HG03135 (cell line): ENCODE measurements around the gene CD40.

Experiments used
- ATAC-seq: cut with Tn5 transposase; IDR thresholded peaks from one replicate; pipeline ENCODE4 v1.9.1; 2021; ENCODE audit warnings: mild to moderate bottlenecking, moderate library complexity; ENCODE audit not compliant: unreplicated experiment

CD40 gene

DNA sequence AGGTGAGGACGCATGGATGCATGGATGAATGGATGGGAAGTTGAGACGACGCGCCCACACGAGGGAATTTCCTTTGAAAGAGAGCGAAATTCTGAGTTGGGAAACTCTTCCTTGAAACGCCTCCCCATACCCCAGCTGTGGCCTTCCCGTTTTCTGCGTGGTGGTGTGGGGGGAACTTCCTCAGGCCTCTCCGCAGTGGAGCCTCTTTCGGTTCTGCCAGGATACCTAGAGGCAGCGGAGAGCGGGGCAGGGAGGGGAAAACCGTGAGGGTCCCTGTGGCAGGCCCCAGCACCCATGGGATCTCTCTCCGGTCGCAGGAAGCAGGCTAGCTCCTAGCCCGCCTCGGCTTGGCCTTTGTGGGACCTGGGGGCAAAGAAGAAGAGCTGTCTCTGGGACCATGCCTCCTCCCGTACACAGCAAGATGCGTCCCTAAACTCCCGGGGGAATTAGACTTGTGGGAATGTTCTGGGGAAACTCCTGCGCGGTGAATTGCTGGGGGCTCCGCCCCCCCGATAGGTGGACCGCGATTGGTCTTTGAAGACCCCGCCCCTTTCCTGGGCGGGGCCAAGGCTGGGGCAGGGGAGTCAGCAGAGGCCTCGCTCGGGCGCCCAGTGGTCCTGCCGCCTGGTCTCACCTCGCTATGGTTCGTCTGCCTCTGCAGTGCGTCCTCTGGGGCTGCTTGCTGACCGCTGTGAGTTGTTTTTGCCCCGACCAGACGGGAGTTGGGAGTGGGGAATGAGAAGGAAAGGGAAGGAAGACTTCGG lies at the start of gene CD40:
TSS of gene CD40 (plus strand) at position 611 of the 764 bp plus-strand sequence. CDS start at position 641, 30 bp downstream.
- peak; percentile 74 for ATAC-seq

- ATAC-seq = no peak
Measured at GRCh38 chr20:46070215-46070900, 47.8 kb upstream of the CD40 start.

DNA sequence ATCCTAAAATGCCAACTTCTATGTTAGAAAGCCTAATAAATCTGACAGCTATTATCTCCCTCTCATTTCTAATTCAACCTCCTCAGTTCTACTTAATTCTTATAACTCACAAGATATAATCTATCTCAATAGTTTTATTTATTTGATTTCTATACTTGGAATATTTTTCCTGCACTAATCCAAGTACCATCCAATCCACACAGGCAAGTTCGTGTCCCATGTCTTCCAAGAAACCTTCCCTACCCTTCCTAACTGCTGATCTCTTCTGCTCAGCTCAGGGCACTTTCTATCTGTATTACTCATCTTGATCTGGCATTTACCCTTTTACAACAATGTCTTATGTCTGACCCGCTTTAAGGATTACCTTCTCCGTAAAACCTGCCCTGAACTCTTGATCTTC lies 46.5 kb upstream of the CD40 start:
- ATAC-seq = no peak

GRCh38 chr20:46073024-46073423 lies 45.1 kb upstream of the CD40 start:
- no peak for ATAC-seq

DNA sequence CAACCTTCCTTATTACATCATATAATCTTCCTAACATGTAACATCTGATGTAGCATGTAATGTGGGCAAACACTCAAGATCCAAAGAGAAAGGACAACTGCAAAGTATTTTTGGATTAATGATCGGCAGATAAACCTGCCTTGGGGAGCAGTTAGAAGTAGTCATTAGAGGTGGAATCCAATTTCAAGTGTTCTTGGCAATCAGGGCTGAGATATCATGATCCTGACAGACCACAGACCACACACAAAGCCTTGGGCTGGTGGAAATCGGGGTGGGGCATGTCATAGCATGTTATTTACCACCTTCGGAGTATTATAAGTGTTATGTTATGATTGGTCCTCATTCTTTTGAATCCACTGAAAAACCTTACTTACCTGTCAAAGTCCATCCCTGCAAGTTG lies 44.7 kb upstream of the CD40 start:
- ATAC-seq = no peak

DNA sequence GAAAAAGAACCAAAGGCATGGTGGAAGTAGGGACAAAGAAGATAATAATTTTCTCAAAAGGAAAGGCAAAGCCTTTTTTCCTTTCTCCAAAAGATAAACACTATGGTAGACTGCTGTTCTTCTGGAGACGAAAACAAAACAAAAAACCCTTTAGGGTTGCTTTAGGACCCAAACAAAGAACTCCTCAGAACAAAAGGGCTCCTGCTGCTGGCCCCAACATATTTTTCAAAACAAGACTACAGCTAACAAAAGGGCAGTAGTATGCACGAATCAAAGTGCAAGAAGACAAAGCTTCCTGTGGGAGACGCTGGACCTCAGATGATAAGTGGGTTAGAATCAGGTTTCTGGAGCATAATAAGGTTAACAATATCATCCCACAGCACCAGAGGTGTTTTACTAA lies 44.1 kb upstream of the CD40 start:
- ATAC-seq = no peak

DNA sequence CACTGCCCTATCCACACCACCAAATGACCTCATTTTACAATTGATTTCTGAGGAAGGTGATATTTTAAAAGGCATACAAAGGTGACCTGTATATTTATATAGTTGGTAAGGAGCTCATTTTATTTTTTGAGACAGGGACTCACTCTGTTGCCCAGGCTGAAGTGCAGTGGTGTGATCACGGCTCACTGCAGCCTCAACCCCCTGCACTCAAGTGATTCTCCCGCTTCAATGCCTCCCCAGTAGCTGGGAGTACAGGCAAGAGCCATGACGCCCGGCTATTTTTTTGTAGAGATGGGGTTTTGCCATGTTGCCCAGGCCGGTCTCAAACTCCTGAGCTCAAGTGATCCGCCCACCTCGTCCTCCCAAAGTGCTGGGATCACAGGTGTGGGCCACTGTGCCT lies 41.3 kb upstream of the CD40 start:
- ATAC-seq = no peak

DNA sequence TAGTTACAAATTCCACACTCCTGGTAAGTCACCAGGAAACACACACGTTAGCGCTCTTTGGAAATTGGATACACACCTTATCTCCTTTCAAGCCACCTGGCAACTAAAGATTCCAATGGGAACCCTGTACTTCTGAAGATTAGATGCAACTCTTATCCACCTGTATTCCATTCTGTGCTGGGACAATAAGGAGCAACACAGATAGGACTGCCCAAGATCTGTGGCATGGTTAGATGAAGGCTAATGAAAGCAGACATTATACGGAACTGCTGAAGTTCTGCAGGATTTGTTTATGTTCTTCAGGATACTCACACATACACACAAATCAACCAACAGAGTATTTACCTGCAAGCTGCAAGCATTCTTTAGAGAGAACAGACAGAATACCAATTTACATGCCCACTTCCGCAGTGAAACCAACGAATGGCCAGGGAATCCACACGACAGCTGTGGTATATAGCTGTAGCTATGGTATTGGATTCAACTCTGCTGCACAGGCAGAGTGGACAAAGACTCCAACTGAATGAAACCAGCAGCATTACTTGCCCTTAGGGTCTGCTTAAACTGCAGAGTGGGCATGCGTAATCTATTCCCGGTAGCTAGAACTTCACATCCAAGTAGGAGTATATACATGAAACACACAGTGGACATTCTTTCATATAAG lies 40.3 kb upstream of the CD40 start:
- ATAC-seq = no peak

- ATAC-seq = no peak
Measured at GRCh38 chr20:46078954-46079353, 39.2 kb upstream of the CD40 start.

DNA sequence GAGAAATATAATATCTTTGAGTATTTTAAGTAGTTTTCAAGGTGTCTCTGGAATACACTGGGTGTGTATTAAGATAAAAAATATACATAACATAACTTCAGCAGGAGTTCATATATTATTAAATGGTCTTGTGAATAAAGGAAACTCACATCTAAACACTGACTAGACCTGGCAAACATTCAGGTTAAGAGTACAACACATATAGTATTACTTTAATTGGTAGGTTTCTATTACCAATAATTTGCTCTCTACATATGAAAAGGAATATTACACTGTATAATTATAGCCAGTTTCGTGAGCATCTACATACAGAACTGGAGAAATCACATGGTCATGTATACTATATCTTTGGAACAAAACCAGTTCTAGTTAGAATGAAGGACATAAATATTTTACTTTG lies 37.0 kb upstream of the CD40 start:
- no peak for ATAC-seq

GRCh38 chr20:46083101-46083500 lies 35.0 kb upstream of the CD40 start:
- no peak for ATAC-seq

DNA sequence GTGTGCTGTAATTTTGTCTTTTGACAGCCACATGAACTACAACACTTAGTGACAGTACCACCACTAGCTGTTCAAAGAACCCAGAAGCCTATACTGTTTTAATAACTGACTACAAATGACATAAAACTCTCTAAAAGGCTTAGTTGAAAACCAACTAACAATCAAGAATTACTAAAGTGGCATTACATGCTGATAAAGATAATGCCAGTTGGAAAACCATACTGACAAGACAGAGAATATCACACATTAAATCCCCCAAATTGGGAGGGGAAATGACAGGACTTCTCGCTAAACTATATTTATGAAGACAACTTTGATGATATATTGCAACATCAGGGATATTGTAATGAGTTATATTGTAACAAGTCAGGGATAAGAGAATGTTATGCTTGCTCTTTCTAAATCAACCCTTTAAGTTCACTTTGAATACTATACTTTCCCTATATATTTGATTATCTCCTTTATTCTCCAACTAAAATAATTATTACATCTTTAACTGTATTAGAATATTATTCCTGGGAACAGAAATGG lies 34.5 kb upstream of the CD40 start:
- no peak for ATAC-seq

DNA sequence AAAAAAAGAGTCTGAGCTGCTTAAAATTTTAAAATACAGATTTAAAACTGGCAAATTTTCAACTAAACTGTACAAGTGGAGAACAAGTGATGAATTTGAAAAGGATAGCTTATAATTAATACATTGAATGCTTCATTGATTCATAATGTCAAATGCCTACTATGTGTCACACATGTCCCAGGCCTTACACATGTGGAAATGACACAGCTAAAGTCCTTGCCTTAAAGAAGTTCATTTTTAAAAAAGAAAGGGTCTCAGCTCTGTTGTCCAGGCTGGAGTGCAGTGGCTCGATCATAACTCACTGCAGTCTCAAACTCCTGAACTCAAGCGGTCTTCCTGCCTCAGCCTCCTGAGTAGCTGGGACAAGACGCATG lies 33.3 kb upstream of the CD40 start:
- no peak for ATAC-seq

- no peak for ATAC-seq
Measured at GRCh38 chr20:46085179-46085851, 32.8 kb upstream of the CD40 start.

GRCh38 chr20:46087161-46087560 lies 31.0 kb upstream of the CD40 start:
- ATAC-seq = no peak

- ATAC-seq = no peak
Measured at GRCh38 chr20:46088409-46089166, 29.5 kb upstream of the CD40 start.

GRCh38 chr20:46089167-46089416 lies 29.0 kb upstream of the CD40 start:
- peak; percentile 2 for ATAC-seq

GRCh38 chr20:46089417-46090388 lies 28.4 kb upstream of the CD40 start, which contains the start of gene NCOA5:
NCOA5 (minus strand) TSS chr20:46089962; CDS start chr20:46079424, 10,538 bp downstream.
- ATAC-seq = peak; percentile 76
